Coronary artery (tissue), 2 donors: ENCODE results near the gene SGK2.
A peak's percentile ranks its signal among the peaks of the same experiment; 100 is the strongest.

Experiments used
- DNase-seq: peaks from one replicate; pipeline ENCODE4 v3.0.0-alpha.2; 2017; ENCODE audit warnings: low spot score
- H3K27ac ChIP-seq, 2 donors: fragments of 200-600 bp; sonication (generic); one replicate each; pipeline ENCODE4 v1.5.1; 2016 to 2019
- H3K4me3 ChIP-seq: fragments of 200-600 bp; sonication (generic); 2 replicates; pipeline ENCODE4 v1.5.1; 2016; ENCODE audit warnings: mild to moderate bottlenecking, moderate library complexity
- CTCF ChIP-seq: fragments of 200-600 bp; sonication (generic); IDR thresholded peaks from one replicate; pipeline ENCODE4 v1.5.1; 2019; ENCODE audit warnings: antibody characterized with exemption

The SGK2 gene

GRCh38 chr20:43535370-43536004 lies 23.3 kb upstream of the SGK2 start:
- Histone ChIP-seq H3K27ac (no peak overlapping the region), H3K4me3 (no peak overlapping the region)
- DNase-seq: peak; percentile 31
- no peak for TF ChIP-seq CTCF

GRCh38 chr20:43536041-43536816 lies 22.6 kb upstream of the SGK2 start:
- H3K4me3 ChIP-seq: no peak overlapping the region
- H3K27ac ChIP-seq: no peak overlapping the region
- DNase-seq: peak; percentile 45
- TF ChIP-seq CTCF: no peak

GRCh38 chr20:43536817-43537440 lies 21.9 kb upstream of the SGK2 start:
- no peak overlapping the region for H3K4me3 ChIP-seq
- H3K27ac ChIP-seq: no peak overlapping the region
- no peak for DNase-seq
- no peak for TF ChIP-seq CTCF

- peak; percentile 79 for TF ChIP-seq CTCF
- Histone ChIP-seq H3K4me3 (no peak overlapping the region), H3K27ac (no peak overlapping the region)
- DNase-seq: peak; percentile 76
Observed at GRCh38 chr20:43537921-43538877, 20.6 kb upstream of the SGK2 start.

GRCh38 chr20:43538878-43539700 lies 19.7 kb upstream of the SGK2 start:
- peak; percentile 53 for DNase-seq
- no peak overlapping the region for H3K27ac ChIP-seq
- no peak overlapping the region for H3K4me3 ChIP-seq
- no peak for TF ChIP-seq CTCF
